GM19025 (cell line): ENCODE measurements around the gene ARHGAP42.
"Not testable (repeated sequence)": the region's sequence is repeated elsewhere in the genome, so short reads cannot be mapped to it uniquely, and the experiment has no call there.

Experiments used
- ATAC-seq: cut with Tn5 transposase; IDR thresholded peaks from one replicate; pipeline ENCODE4 v1.9.1; 2021; ENCODE audit warnings: mild to moderate bottlenecking, low read depth, moderate library complexity; ENCODE audit not compliant: unreplicated experiment

The ARHGAP42 gene

GRCh38 chr11:100716838-100717237 is 29.8 kb downstream of the ARHGAP42 start:
- ATAC-seq, result no peak

- ATAC-seq, result no peak
Measured at GRCh38 chr11:100719362-100719761, 32.3 kb downstream of the ARHGAP42 start.

GRCh38 chr11:100719809-100720221 is 32.7 kb downstream of the ARHGAP42 start:
- no peak for ATAC-seq

- no peak for ATAC-seq
Measured at GRCh38 chr11:100726680-100727079, 39.6 kb downstream of the ARHGAP42 start.

- no peak for ATAC-seq
Measured at GRCh38 chr11:100727410-100727809, 40.3 kb downstream of the ARHGAP42 start.

GRCh38 chr11:100730266-100730665 is 43.2 kb downstream of the ARHGAP42 start:
- no peak for ATAC-seq

- no peak for ATAC-seq
Measured at GRCh38 chr11:100731471-100731870, 44.4 kb downstream of the ARHGAP42 start.

GRCh38 chr11:100732949-100733348 is 45.9 kb downstream of the ARHGAP42 start:
- no peak for ATAC-seq

GRCh38 chr11:100734743-100735527 is 47.8 kb downstream of the ARHGAP42 start:
- no peak for ATAC-seq

- ATAC-seq, result no peak
Measured at GRCh38 chr11:100735949-100736675, 49.0 kb downstream of the ARHGAP42 start.

GRCh38 chr11:100738701-100739270 is 51.7 kb downstream of the ARHGAP42 start:
- no peak for ATAC-seq

- no peak for ATAC-seq
Measured at GRCh38 chr11:100739666-100740065, 52.6 kb downstream of the ARHGAP42 start.

- ATAC-seq, result no peak
Measured at GRCh38 chr11:100740440-100740839, 53.4 kb downstream of the ARHGAP42 start.

- no peak for ATAC-seq
Measured at GRCh38 chr11:100741866-100742625, 55.0 kb downstream of the ARHGAP42 start.

- no peak for ATAC-seq
Measured at GRCh38 chr11:100746448-100746847, 59.4 kb downstream of the ARHGAP42 start.

GRCh38 chr11:100748153-100748552 is 61.1 kb downstream of the ARHGAP42 start:
- ATAC-seq, result no peak

GRCh38 chr11:100749887-100750565 is 62.9 kb downstream of the ARHGAP42 start:
- not testable (repeated sequence) for ATAC-seq

- not testable (repeated sequence) for ATAC-seq
Measured at GRCh38 chr11:100750566-100750891, 63.4 kb downstream of the ARHGAP42 start.

GRCh38 chr11:100752371-100753171 is 65.5 kb downstream of the ARHGAP42 start:
- no peak for ATAC-seq

- no peak for ATAC-seq
Measured at GRCh38 chr11:100753172-100753543, 66.1 kb downstream of the ARHGAP42 start.
